SK-N-MC (cell line): Measurements from ENCODE around the gene GABRB3.

Source experiments
- EZH2 ChIP-seq: fragments of 200-600 bp; sonication (generic); IDR thresholded peaks from one replicate; pipeline ENCODE4 v1.6.1; 2017; ENCODE audit warnings: antibody characterized with exemption
- FOXP2 ChIP-seq: optimal IDR thresholded peaks from 2 replicates; pipeline ENCODE3; 2011; ENCODE audit warnings: mild to moderate bottlenecking, moderate library complexity; ENCODE audit not compliant: insufficient read depth; ENCODE audit errors: extremely low read length, control extremely low read depth
- POLR2AphosphoS5 ChIP-seq: IDR thresholded peaks from 2 replicates; pipeline ENCODE4 v1.6.1; 2012; ENCODE audit warnings: mild to moderate bottlenecking, low read depth, low read length, borderline replicate concordance

- TF ChIP-seq EZH2 (no peak), POLR2AphosphoS5 (no peak), FOXP2 (no peak)
These were observed 190.0 kb downstream of the GABRB3 start for GRCh38 chr15:26582840-26583239.
